Neural cell (in vitro differentiated cells): ENCODE measurements around the gene TDP1. TPM values are rescaled to one million over a fixed set of nuclear protein-coding genes. Genes with fewer than 3 reads are reported as not detected.
"Not testable (repeated sequence)": the region's sequence is repeated elsewhere in the genome, so short reads cannot be mapped to it uniquely, and the experiment has no call there.

Experiments used
- H2AFZ ChIP-seq: fragments of 200-600, 300-800 bp; sonication (generic), shearing (Covaris generic); 2 replicates; pipeline ENCODE4 v1.6.0; 2014; ENCODE audit warnings: low read depth, mild to moderate bottlenecking, antibody characterized with exemption, low read length, moderate library complexity
- H3F3A ChIP-seq: fragments of 200-600 bp; shearing (Covaris generic); 2 replicates; pipeline ENCODE4 v1.6.1; 2016; ENCODE audit warnings: mild to moderate bottlenecking, moderate library complexity, mixed read lengths, antibody characterized with exemption, low read length; ENCODE audit not compliant: insufficient read depth, poor library complexity, severe bottlenecking
- H3K27ac ChIP-seq: fragments of 200-600, 300-800 bp; sonication (generic), shearing (Covaris generic); 2 replicates; pipeline ENCODE4 v1.5.1; 2014; ENCODE audit warnings: mild to moderate bottlenecking, low read length, moderate library complexity
- H3K27me3 ChIP-seq: fragments of 300-800, 200-600 bp; sonication (generic), shearing (Covaris generic); 2 replicates; pipeline ENCODE4 v1.6.0; 2014; ENCODE audit warnings: mild to moderate bottlenecking, low read depth, low read length, moderate library complexity; ENCODE audit not compliant: insufficient read depth
- H3K36me3 ChIP-seq: fragments of 300-800, 200-600 bp; sonication (generic), shearing (Covaris generic); 2 replicates; pipeline ENCODE4 v1.5.1; 2014; ENCODE audit warnings: mild to moderate bottlenecking, antibody characterized with exemption, low read length, moderate library complexity; ENCODE audit not compliant: insufficient read depth
- H3K4me2 ChIP-seq: fragments of 300-800, 200-600 bp; sonication (generic), shearing (Covaris generic); 2 replicates; pipeline ENCODE4 v1.6.0; 2014; ENCODE audit warnings: mild to moderate bottlenecking, low read length
- H3K4me3 ChIP-seq: fragments of 300-800, 200-600 bp; sonication (generic), shearing (Covaris generic); 2 replicates; pipeline ENCODE4 v1.5.1; 2014; ENCODE audit warnings: mild to moderate bottlenecking, low read length, moderate library complexity
- H3K79me2 ChIP-seq: fragments of 200-600 bp; shearing (Covaris generic); replicated peaks from 2 replicates; pipeline ENCODE4 v1.6.0; 2014; ENCODE audit warnings: mild to moderate bottlenecking, low read length, moderate library complexity; ENCODE audit not compliant: insufficient read depth
- H3K9ac ChIP-seq: fragments of 300-800, 200-600 bp; sonication (generic), shearing (Covaris generic); 2 replicates; pipeline ENCODE4 v1.6.1; 2016; ENCODE audit warnings: mild to moderate bottlenecking, low read length, mixed read lengths
- H3K9me2 ChIP-seq: fragments of 200-600 bp; shearing (Covaris generic); 2 replicates; pipeline ENCODE4 v1.6.1; 2016; ENCODE audit warnings: mild to moderate bottlenecking, low read length, mixed read lengths; ENCODE audit not compliant: insufficient read depth
- H3K9me3 ChIP-seq: fragments of 200-600, 300-800 bp; sonication (generic), shearing (Covaris generic); 2 replicates; pipeline ENCODE4 v1.6.1; 2016; ENCODE audit warnings: mild to moderate bottlenecking, mixed run types, low read length, moderate library complexity, mixed read lengths
- H4K20me1 ChIP-seq: fragments of 200-600 bp; shearing (Covaris generic); 2 replicates; pipeline ENCODE4 v1.6.1; 2016; ENCODE audit warnings: mild to moderate bottlenecking, mixed run types; ENCODE audit not compliant: insufficient read depth
- EP300 ChIP-seq: fragments of 450-650 bp; conservative IDR thresholded peaks from 2 replicates; pipeline ENCODE4 v1.6.1; 2014; ENCODE audit warnings: antibody characterized with exemption, mild to moderate bottlenecking, moderate library complexity; ENCODE audit not compliant: poor library complexity, severe bottlenecking
- MXI1 ChIP-seq: fragments of 450-650 bp; conservative IDR thresholded peaks from 2 replicates; pipeline ENCODE4 v1.6.1; 2014; ENCODE audit warnings: antibody characterized with exemption, mild to moderate bottlenecking; ENCODE audit not compliant: poor library complexity, severe bottlenecking
- RAD21 ChIP-seq: fragments of 450-650 bp; conservative IDR thresholded peaks from 2 replicates; pipeline ENCODE4 v1.6.1; 2014; ENCODE audit warnings: antibody characterized with exemption, mild to moderate bottlenecking, moderate library complexity
- TAF1 ChIP-seq: IDR thresholded peaks from 2 replicates; pipeline ENCODE4 v1.6.1; 2012; ENCODE audit warnings: low read depth
- polyA plus RNA-seq: library from polyadenylated mRNA; depleted of rRNA; stranded (reverse); fragments of >200 nt; gene quantifications from 2 replicates; pipeline ENCODE4 v1.2.3, GENCODE V29; 2014
- TF ChIP-seq, protein P1 (sequence below): IDR thresholded peaks from 2 replicates; pipeline ENCODE4 v1.6.1; 2012; ENCODE audit warnings: borderline replicate concordance

The TDP1 gene
- polyA plus RNA-seq, 1 donor from 2014 or later: 29.1 TPM

DNA sequence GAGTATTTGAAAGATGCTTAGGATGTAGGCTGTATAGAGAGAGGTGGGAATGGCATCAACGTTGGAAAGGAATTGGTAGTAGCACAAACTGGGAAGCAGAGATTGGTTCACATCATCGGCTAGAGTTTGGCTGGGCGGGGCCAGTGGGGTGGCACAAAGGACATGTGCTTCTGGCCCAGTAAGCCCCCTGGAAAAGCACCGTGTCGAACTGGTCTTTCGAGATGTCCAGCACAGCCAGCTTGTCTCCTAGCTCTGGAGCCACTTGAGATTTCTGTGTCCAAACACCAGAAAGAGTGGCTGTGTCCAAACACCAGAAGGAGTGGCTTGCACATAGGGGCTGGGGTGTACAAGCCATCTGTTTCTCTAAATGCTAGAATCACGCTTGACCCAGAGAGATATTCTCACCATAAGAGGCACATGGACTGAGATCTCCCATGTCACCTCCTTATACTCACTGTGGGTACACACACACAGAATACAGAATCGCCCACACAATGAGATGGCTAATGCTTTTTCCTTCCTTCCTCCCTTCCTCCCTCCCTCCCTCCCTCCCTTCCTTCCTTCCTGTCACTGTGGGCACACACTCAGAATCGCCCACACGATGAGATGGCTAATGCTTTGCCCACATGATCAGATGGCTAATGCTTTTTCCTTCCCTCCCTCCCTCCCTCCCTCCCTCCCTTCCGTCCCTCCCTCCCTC is 64.2 kb downstream of the TDP1 start:
- Histone ChIP-seq H2AFZ (no peak overlapping the region), H3K79me2 (no peaks in the 10 kb centered on the region), H3K36me3 (peaks cover 6% of the 10 kb centered on the region), H3K4me2 (no peak overlapping the region), H3K4me3 (no peak overlapping the region), H3K9ac (no peak overlapping the region), H3K27ac (no peak overlapping the region), H3F3A (no peaks in the 10 kb centered on the region), H3K27me3 (no peaks in the 10 kb centered on the region), H3K9me3 (no peaks in the 10 kb centered on the region), H4K20me1 (no peaks in the 10 kb centered on the region), H3K9me2 (no peaks in the 10 kb centered on the region)
- no peak for TF ChIP-seq EP300

GRCh38 chr14:90023176-90023896 is 67.6 kb downstream of the TDP1 start:
- Histone ChIP-seq H3K27ac (no peak overlapping the region), H3F3A (no peaks in the 10 kb centered on the region), H3K27me3 (no peaks in the 10 kb centered on the region), H3K79me2 (no peaks in the 10 kb centered on the region), H3K4me3 (no peak overlapping the region), H4K20me1 (no peaks in the 10 kb centered on the region), H3K36me3 (peaks cover 6% of the 10 kb centered on the region), H3K9me3 (no peaks in the 10 kb centered on the region), H2AFZ (no peak overlapping the region), H3K9me2 (no peaks in the 10 kb centered on the region), H3K4me2 (no peak overlapping the region), H3K9ac (no peak overlapping the region)
- no peak for TF ChIP-seq MXI1
- no peak for TF ChIP-seq TAF1
- no peak for TF ChIP-seq RAD21
- TF ChIP-seq, protein P1, sequence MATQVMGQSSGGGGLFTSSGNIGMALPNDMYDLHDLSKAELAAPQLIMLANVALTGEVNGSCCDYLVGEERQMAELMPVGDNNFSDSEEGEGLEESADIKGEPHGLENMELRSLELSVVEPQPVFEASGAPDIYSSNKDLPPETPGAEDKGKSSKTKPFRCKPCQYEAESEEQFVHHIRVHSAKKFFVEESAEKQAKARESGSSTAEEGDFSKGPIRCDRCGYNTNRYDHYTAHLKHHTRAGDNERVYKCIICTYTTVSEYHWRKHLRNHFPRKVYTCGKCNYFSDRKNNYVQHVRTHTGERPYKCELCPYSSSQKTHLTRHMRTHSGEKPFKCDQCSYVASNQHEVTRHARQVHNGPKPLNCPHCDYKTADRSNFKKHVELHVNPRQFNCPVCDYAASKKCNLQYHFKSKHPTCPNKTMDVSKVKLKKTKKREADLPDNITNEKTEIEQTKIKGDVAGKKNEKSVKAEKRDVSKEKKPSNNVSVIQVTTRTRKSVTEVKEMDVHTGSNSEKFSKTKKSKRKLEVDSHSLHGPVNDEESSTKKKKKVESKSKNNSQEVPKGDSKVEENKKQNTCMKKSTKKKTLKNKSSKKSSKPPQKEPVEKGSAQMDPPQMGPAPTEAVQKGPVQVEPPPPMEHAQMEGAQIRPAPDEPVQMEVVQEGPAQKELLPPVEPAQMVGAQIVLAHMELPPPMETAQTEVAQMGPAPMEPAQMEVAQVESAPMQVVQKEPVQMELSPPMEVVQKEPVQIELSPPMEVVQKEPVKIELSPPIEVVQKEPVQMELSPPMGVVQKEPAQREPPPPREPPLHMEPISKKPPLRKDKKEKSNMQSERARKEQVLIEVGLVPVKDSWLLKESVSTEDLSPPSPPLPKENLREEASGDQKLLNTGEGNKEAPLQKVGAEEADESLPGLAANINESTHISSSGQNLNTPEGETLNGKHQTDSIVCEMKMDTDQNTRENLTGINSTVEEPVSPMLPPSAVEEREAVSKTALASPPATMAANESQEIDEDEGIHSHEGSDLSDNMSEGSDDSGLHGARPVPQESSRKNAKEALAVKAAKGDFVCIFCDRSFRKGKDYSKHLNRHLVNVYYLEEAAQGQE: no peak

- Histone ChIP-seq H3K4me2 (no peak overlapping the region), H3K36me3 (peaks cover 7% of the 10 kb centered on the region), H3K9me2 (no peaks in the 10 kb centered on the region), H2AFZ (no peak overlapping the region), H3K4me3 (no peak overlapping the region), H3K9me3 (no peaks in the 10 kb centered on the region), H3K79me2 (no peaks in the 10 kb centered on the region), H4K20me1 (no peaks in the 10 kb centered on the region), H3K27ac (no peak overlapping the region), H3F3A (no peaks in the 10 kb centered on the region), H3K9ac (no peak overlapping the region), H3K27me3 (no peaks in the 10 kb centered on the region)
- TF ChIP-seq RAD21: no peak
These were observed 69.2 kb downstream of the TDP1 start for GRCh38 chr14:90024910-90025309.

GRCh38 chr14:90026608-90027007 is 70.9 kb downstream of the TDP1 start:
- not testable (repeated sequence) for H3K9me2 ChIP-seq, H3K27ac ChIP-seq, H4K20me1 ChIP-seq, H3K9me3 ChIP-seq, H3K27me3 ChIP-seq, H3F3A ChIP-seq, H3K4me2 ChIP-seq, H3K79me2 ChIP-seq, H2AFZ ChIP-seq, H3K4me3 ChIP-seq, H3K9ac ChIP-seq
- H3K36me3 ChIP-seq: peaks cover 12% of the 10 kb centered on the region
